B cell (primary cell): ENCODE data around the gene KRTAP10-3. TPM values are rescaled to one million over a fixed set of nuclear protein-coding genes. Genes with fewer than 3 reads are reported as not detected.

ENCODE experiments used
- ATAC-seq: fragments of 200-7000 bp; cut with Tn5 transposase; one replicate; pipeline ENCODE4 v1.10.0; 2021; ENCODE audit warnings: low read depth, mild to moderate bottlenecking, moderate number of reproducible peaks, moderate library complexity
- CTCF ChIA-PET: fragments of 350-600 bp; sonication (Branson Sonifier 250); formaldehyde crosslinking; loops from one replicate; lab custom pipeline; 2021; ENCODE audit warnings: antibody characterized with exemption, inconsistent platforms; lab: Charles Lee
- POLR2A ChIA-PET: fragments of 350-600 bp; sonication (Branson Sonifier 250); formaldehyde crosslinking; loops from one replicate; lab custom pipeline; 2021; ENCODE audit warnings: antibody characterized with exemption; lab: Charles Lee
- DNase-seq: peaks from one replicate; pipeline ENCODE4 v3.0.0; 2013
- H2AFZ ChIP-seq: 2 replicates; pipeline ENCODE4 v1.6.1; 2012; ENCODE audit warnings: mild to moderate bottlenecking, low read depth, low read length; ENCODE audit not compliant: insufficient read depth, poor library complexity, severe bottlenecking
- H3K27ac ChIP-seq, 2 donors: 1 replicate in 1 of 2; 2 replicates in 1 of 2; pipeline ENCODE4 v1.5.1; 2012 to 2013; ENCODE audit warnings: low read length in 2 of 2, mild to moderate bottlenecking in 2 of 2, moderate library complexity in 1 of 2
- H3K27me3 ChIP-seq, 4 experiments: fragments of 200-600 bp in 1 of 4; sonication (generic) in 1 of 4; replicated peaks in 1 of 4; 1 replicate in 2 of 4; 2 replicates in 2 of 4; pipeline versions ENCODE4 v1.6.1 to v1.7.0; 2013 to 2016; ENCODE audit warnings: low read length in 3 of 4, mild to moderate bottlenecking in 2 of 4, mixed read lengths in 1 of 4, moderate library complexity in 1 of 4; ENCODE audit not compliant: insufficient read depth in 4 of 4, control insufficient read depth in 3 of 4; ENCODE audit errors: control extremely low read depth in 1 of 4
- H3K36me3 ChIP-seq, 2 experiments: replicated peaks in 1 of 2; 1 replicate in 1 of 2; 2 replicates in 1 of 2; pipeline versions ENCODE4 v1.6.1 to v1.7.1; 2013; ENCODE audit warnings: low read length in 1 of 2; ENCODE audit not compliant: insufficient read depth in 2 of 2, control insufficient read depth in 1 of 2; ENCODE audit errors: control extremely low read depth in 1 of 2, extremely low read depth in 1 of 2
- H3K4me1 ChIP-seq, 2 donors: fragments of 200-600 bp in 1 of 2; sonication (generic) in 1 of 2; 1 replicate in 1 of 2; 2 replicates in 1 of 2; pipeline versions ENCODE4 v1.5.1 to v1.6.1; 2013 to 2017; ENCODE audit warnings: low read length in 2 of 2; ENCODE audit not compliant: control insufficient read depth in 2 of 2, insufficient read depth in 2 of 2
- H3K4me2 ChIP-seq: replicated peaks from 2 replicates; pipeline ENCODE3; 2012; ENCODE audit warnings: mild to moderate bottlenecking, low read depth, low read length; ENCODE audit not compliant: poor library complexity, severe bottlenecking
- H3K4me3 ChIP-seq, 5 experiments: fragments of 200-600 bp in 1 of 5; sonication (generic) in 1 of 5; 1 replicate in 3 of 5; 2 replicates in 2 of 5; pipeline versions ENCODE4 v1.5.1 to v1.7.0; 2011 to 2016; ENCODE audit warnings: low read length in 4 of 5, mild to moderate bottlenecking in 4 of 5, low read depth in 2 of 5, control low read depth in 1 of 5, moderate library complexity in 1 of 5; ENCODE audit not compliant: insufficient read depth in 1 of 5; ENCODE audit errors: control extremely low read depth in 1 of 5, extremely low read depth in 1 of 5
- H3K79me2 ChIP-seq: fragments of 200-600 bp; sonication (generic); one replicate; pipeline ENCODE4 v1.6.0; 2016; ENCODE audit warnings: low read length; ENCODE audit not compliant: control insufficient read depth, insufficient read depth
- H3K9ac ChIP-seq: fragments of 200-600 bp; sonication (generic); 2 replicates; pipeline ENCODE4 v1.6.1; 2017; ENCODE audit warnings: mild to moderate bottlenecking, low read length, moderate library complexity
- H3K9me3 ChIP-seq, 3 donors: one replicate each; pipeline versions ENCODE4 v1.6.1 to v1.7.1; 2013; ENCODE audit warnings: low read length in 2 of 3; ENCODE audit not compliant: control insufficient read depth in 2 of 3, insufficient read depth in 1 of 3; ENCODE audit errors: control extremely low read depth in 1 of 3
- H4K20me1 ChIP-seq: 2 replicates; pipeline ENCODE4 v1.6.0; 2012; ENCODE audit warnings: mild to moderate bottlenecking, low read length; ENCODE audit not compliant: insufficient read depth, control insufficient read depth, poor library complexity, severe bottlenecking
- H3K27ac Mint-ChIP-seq: one replicate; pipeline ENCODE4 v1.8.0; 2021; ENCODE audit warnings: mixed read lengths
- H3K27me3 Mint-ChIP-seq: one replicate; pipeline ENCODE4 v1.8.0; 2021; ENCODE audit warnings: mixed read lengths
- H3K4me1 Mint-ChIP-seq: one replicate; pipeline ENCODE4 v1.8.0; 2021; ENCODE audit warnings: mixed read lengths
- H3K4me3 Mint-ChIP-seq: one replicate; pipeline ENCODE4 v1.8.0; 2021; ENCODE audit warnings: mixed read lengths
- H3K9me3 Mint-ChIP-seq: one replicate; pipeline ENCODE4 v1.8.0; 2022; ENCODE audit warnings: mixed read lengths; ENCODE audit not compliant: insufficient read depth
- CTCF ChIP-seq: fragments of 200-600 bp; IDR thresholded peaks from one replicate; pipeline ENCODE4 v1.8.0; 2022; ENCODE audit warnings: antibody characterized with exemption, mild to moderate bottlenecking
- EZH2 ChIP-seq: IDR thresholded peaks from 2 replicates; pipeline ENCODE4 v1.6.1; 2012; ENCODE audit warnings: borderline replicate concordance, low read depth, mild to moderate bottlenecking, moderate library complexity, low read length; ENCODE audit not compliant: insufficient read depth, poor library complexity, severe bottlenecking
- WGBS: methylation state at CpG from one replicate; pipeline ENCODE4 v1.1.5; 2013; ENCODE audit warnings: missing lambda C conversion rate; ENCODE audit not compliant: insufficient coverage; 5-methylcytosine and 5-hydroxymethylcytosine counted together
- intact Hi-C: fragments of 100-400 bp; cut with micrococcal nuclease; formaldehyde crosslinking; loops from one replicate; pipeline ENCODE4 v1.10.0; 2022
- polyA plus RNA-seq: library from polyadenylated mRNA; depleted of rRNA; stranded (reverse); fragments of >200 nt; gene quantifications from 2 replicates; pipeline ENCODE4 v1.2.3, GENCODE V29; 2012
- total RNA-seq, 2 donors: library from RNA; stranded (reverse); fragments of 120-200 nt in 1 of 2; gene quantifications; 1 replicate in 1 of 2; 2 replicates in 1 of 2; pipeline versions ENCODE4 v1.2.3 to v1.2.4, GENCODE V29; 2013 to 2022

KRTAP10-3 gene
- total and polyA plus RNA-seq, 2 donors (not counting 1 experiment from before 2014, with no cell fraction given), result 0.40 TPM; not detected in 1

- H3K9ac ChIP-seq, result no peak overlapping the region
Measured at GRCh38 chr21:44544566-44544965, 14.0 kb downstream of the KRTAP10-3 start.

GRCh38 chr21:44542716-44543115, 15.9 kb downstream of the KRTAP10-3 start:
- H3K9me3 Mint-ChIP-seq, result peaks cover 6% of the 10 kb centered on the region

More at GRCh38 chr21:44544566-44544965, 14.0 kb downstream of the KRTAP10-3 start:
- ChIA-PET POLR2A (no interaction called here), CTCF (no interaction called here)
- TF ChIP-seq CTCF (no peak), EZH2 (no peak)
- no peak for ATAC-seq
- no peak for DNase-seq
- H3K36me3 ChIP-seq, result no peaks in the 10 kb centered on the region
- H3K27ac ChIP-seq, result no peak overlapping the region
- H3K27me3 ChIP-seq, result peaks cover 0 to 8% (median 2%) of the 10 kb centered on the region in 4 experiments
- H2AFZ ChIP-seq, result no peak overlapping the region
- H3K79me2 ChIP-seq, result no peaks in the 10 kb centered on the region
- intact Hi-C loops, result no loop called here
- Mint-ChIP-seq H3K9me3 (peaks cover 6% of the 10 kb centered on the region), H3K27me3 (peaks cover 29% of the 10 kb centered on the region), H3K27ac (no peak overlapping the region), H3K4me1 (peaks cover 8% of the 10 kb centered on the region), H3K4me3 (no peak overlapping the region)
- H3K4me2 ChIP-seq, result no peak overlapping the region
- peaks cover 5 to 7% of the 10 kb centered on the region in 2 donors for H3K4me1 ChIP-seq
- WGBS, result 91% methylated on average over 2 of the region's 3 CpGs
- peaks cover 1 to 35% (median 12%) of the 10 kb centered on the region in 3 donors for H3K9me3 ChIP-seq
- no peak overlapping the region for H3K4me3 ChIP-seq
- H4K20me1 ChIP-seq, result no peaks in the 10 kb centered on the region

More at GRCh38 chr21:44542716-44543115, 15.9 kb downstream of the KRTAP10-3 start:
- H3K79me2 ChIP-seq, result no peaks in the 10 kb centered on the region
- peaks cover 1 to 26% (median 12%) of the 10 kb centered on the region in 3 donors for H3K9me3 ChIP-seq
- Mint-ChIP-seq H3K27me3 (peaks cover 20% of the 10 kb centered on the region), H3K4me1 (peaks cover 2% of the 10 kb centered on the region), H3K27ac (no peak overlapping the region), H3K4me3 (no peak overlapping the region)
- ChIA-PET CTCF (no interaction called here), POLR2A (no interaction called here)
- H3K4me2 ChIP-seq, result no peak overlapping the region
- ATAC-seq (no peak), DNase-seq (no peak)
- no peak overlapping the region for H3K27ac ChIP-seq
- peaks cover 0 to 2% (median 0%) of the 10 kb centered on the region in 4 experiments for H3K27me3 ChIP-seq
- H3K36me3 ChIP-seq, result no peaks in the 10 kb centered on the region
- TF ChIP-seq CTCF, result no peak
- TF ChIP-seq EZH2, result no peak
- no peak overlapping the region for H2AFZ ChIP-seq
- WGBS, result 80% methylated on average over 1 of the region's 1 CpG
- no peaks in the 10 kb centered on the region for H4K20me1 ChIP-seq
- H3K9ac ChIP-seq, result no peak overlapping the region
- H3K4me1 ChIP-seq, result peaks cover 3 to 5% of the 10 kb centered on the region in 2 donors
- H3K4me3 ChIP-seq, result no peak overlapping the region
- intact Hi-C loops, result no loop called here
